ENCODE results near the gene PURB. TPM values are rescaled to one million over a fixed set of nuclear protein-coding genes. Genes with fewer than 3 reads are reported as not detected.
"Not testable (repeated sequence)": the region's sequence is repeated elsewhere in the genome, so short reads cannot be mapped to it uniquely, and the experiment has no call there.

The PURB gene
- total RNA-seq, 4 donors from 2014 or later: 35.0 to 54.3 (median 45.7) TPM

- no peak for ATAC-seq
- 0 to 5% methylated on average over 1 of the region's 1 CpG for WGBS, 2 donors (ENCODE audit: low coverage in 1 of 2)
- TF ChIP-seq CTCF (IDR thresholded peaks at IDR 0.05) (no peak), EP300 (IDR thresholded peaks at IDR 0.05) (no peak), POLR2AphosphoS5 (IDR thresholded peaks at IDR 0.05) (no peak), POLR2A (IDR thresholded peaks at IDR 0.05) (no peak)
- H3K27ac ChIP-seq: peak overlapping the region in 3 of 4 donors; percentile 13 to 50 (median 42)
- no peaks in the 10 kb centered on the region for H3K36me3 ChIP-seq
- peak overlapping the region; percentile 28 to 96 for H3K4me3 ChIP-seq
- no peaks in the 10 kb centered on the region for H3K9me3 ChIP-seq
- H3K27me3 ChIP-seq: no peaks in the 10 kb centered on the region
- peaks cover 18 to 86% (median 45%) of the 10 kb centered on the region in 3 donors for H3K4me1 ChIP-seq
These were observed 4.2 kb downstream of the PURB start for GRCh38 chr7:44881066-44881600.

GRCh38 chr7:44880317-44881018 lies 4.9 kb downstream of the PURB start:
- peak overlapping the region; percentile 19 to 96 for H3K4me3 ChIP-seq

GRCh38 chr7:44876393-44876792 lies 8.9 kb downstream of the PURB start:
- no peaks in the 10 kb centered on the region for H3K9me3 ChIP-seq
- TF ChIP-seq CTCF (IDR thresholded peaks at IDR 0.05) (no peak), POLR2AphosphoS5 (IDR thresholded peaks at IDR 0.05) (no peak), POLR2A (IDR thresholded peaks at IDR 0.05) (no peak), EP300 (IDR thresholded peaks at IDR 0.05) (no peak)
- H3K27me3 ChIP-seq: no peaks in the 10 kb centered on the region
- H3K4me1 ChIP-seq: peaks cover 12 to 49% (median 17%) of the 10 kb centered on the region in 3 donors
- no peak overlapping the region for H3K27ac ChIP-seq
- H3K4me3 ChIP-seq: no peak overlapping the region
- ATAC-seq: no peak
- no peaks in the 10 kb centered on the region for H3K36me3 ChIP-seq
- 63 to 85% methylated on average over 4 of the region's 4 CpGs for WGBS, 2 donors (ENCODE audit: low coverage in 1 of 2)

More at GRCh38 chr7:44880317-44881018, 4.9 kb downstream of the PURB start:
- TF ChIP-seq POLR2AphosphoS5 (IDR thresholded peaks at IDR 0.05): no peak
- no peak for TF ChIP-seq EP300 (IDR thresholded peaks at IDR 0.05)
- TF ChIP-seq CTCF (IDR thresholded peaks at IDR 0.05): no peak
- TF ChIP-seq POLR2A (IDR thresholded peaks at IDR 0.05): no peak
- Histone ChIP-seq H3K27me3 (no peaks in the 10 kb centered on the region), H3K9me3 (no peaks in the 10 kb centered on the region), H3K36me3 (no peaks in the 10 kb centered on the region), H3K4me1 (peaks cover 17 to 82% (median 45%) of the 10 kb centered on the region in 3 donors), H3K27ac (peak overlapping the region in 3 of 4 donors; percentile 3 to 33 (median 13))
- no peak for ATAC-seq
- WGBS, 2 donors (ENCODE audit: low coverage in 1 of 2): 8 to 23% methylated on average over 4 of the region's 4 CpGs

DNA sequence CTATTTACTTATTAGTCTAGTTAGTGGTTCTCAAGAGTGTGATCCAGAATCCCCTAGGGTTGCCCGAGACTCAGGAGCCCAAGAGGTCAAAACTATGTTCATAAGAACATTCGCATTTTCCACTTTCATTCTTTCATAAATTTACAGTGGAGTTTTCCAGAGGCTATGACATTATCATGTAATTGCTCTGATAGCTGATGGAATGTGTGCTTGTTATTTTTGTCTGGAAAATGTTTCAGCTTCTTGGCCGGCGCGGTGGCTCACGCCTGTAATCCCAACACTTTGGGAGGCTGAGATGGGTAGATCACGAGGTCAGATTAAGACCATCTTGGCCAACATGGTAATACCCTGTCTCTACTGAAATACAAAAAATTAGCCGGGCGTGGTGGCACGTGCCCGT lies 10.1 kb downstream of the PURB start:
- no peak for ATAC-seq
- no peak overlapping the region for H3K4me3 ChIP-seq
- H3K36me3 ChIP-seq: no peaks in the 10 kb centered on the region
- H3K27me3 ChIP-seq: no peaks in the 10 kb centered on the region
- no peak overlapping the region for H3K27ac ChIP-seq
- peaks cover 6 to 38% (median 7%) of the 10 kb centered on the region in 3 donors for H3K4me1 ChIP-seq
- TF ChIP-seq CTCF (IDR thresholded peaks at IDR 0.05) (no peak), EP300 (IDR thresholded peaks at IDR 0.05) (no peak), POLR2A (IDR thresholded peaks at IDR 0.05) (no peak), POLR2AphosphoS5 (IDR thresholded peaks at IDR 0.05) (no peak)
- no peaks in the 10 kb centered on the region for H3K9me3 ChIP-seq
- WGBS, 2 donors (ENCODE audit: low coverage in 1 of 2): 81 to 91% methylated on average over 8 to 11 of the region's 11 CpGs

DNA sequence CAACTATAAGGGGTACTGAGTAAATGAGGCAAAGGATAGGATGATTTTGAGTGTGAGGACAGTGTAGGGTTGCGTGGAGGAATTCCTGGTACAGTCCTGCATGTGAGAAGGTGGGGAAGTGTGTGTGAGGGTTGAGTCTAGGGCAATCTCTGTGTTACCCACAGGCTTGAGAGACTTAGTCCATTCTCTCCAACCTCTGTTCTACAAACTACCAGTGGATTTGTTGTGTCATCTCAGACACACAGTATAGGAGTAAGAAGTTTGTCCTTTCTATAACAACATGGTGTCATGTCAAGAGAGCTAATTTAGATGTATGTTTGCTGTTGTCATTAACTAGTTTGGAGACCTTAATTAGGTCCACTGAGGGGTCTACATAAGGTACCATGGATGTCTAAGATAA lies 12.5 kb downstream of the PURB start:
- 91 to 92% methylated on average over 1 of the region's 1 CpG for WGBS, 2 donors (ENCODE audit: low coverage in 1 of 2)
- no peak for TF ChIP-seq EP300 (IDR thresholded peaks at IDR 0.05)
- no peak for TF ChIP-seq POLR2AphosphoS5 (IDR thresholded peaks at IDR 0.05)
- TF ChIP-seq CTCF (IDR thresholded peaks at IDR 0.05): no peak
- no peak for TF ChIP-seq POLR2A (IDR thresholded peaks at IDR 0.05)
- Histone ChIP-seq H3K4me3 (no peak overlapping the region), H3K9me3 (no peaks in the 10 kb centered on the region), H3K36me3 (no peaks in the 10 kb centered on the region), H3K4me1 (peaks cover 0 to 16% (median 0%) of the 10 kb centered on the region in 3 donors), H3K27me3 (no peaks in the 10 kb centered on the region), H3K27ac (no peak overlapping the region)
- ATAC-seq: no peak

GRCh38 chr7:44871918-44872317 lies 13.4 kb downstream of the PURB start:
- not testable (repeated sequence) for H3K36me3 ChIP-seq, H3K27me3 ChIP-seq, H3K9me3 ChIP-seq, H3K4me3 ChIP-seq, H3K27ac ChIP-seq, ATAC-seq
- no CpG with 5 or more reads among the region's 23 CpGs for WGBS, 2 donors (ENCODE audit: low coverage in 1 of 2)
- H3K4me1 ChIP-seq: peaks cover 0 to 16% (median 0%) of the 10 kb centered on the region in 3 donors

DNA sequence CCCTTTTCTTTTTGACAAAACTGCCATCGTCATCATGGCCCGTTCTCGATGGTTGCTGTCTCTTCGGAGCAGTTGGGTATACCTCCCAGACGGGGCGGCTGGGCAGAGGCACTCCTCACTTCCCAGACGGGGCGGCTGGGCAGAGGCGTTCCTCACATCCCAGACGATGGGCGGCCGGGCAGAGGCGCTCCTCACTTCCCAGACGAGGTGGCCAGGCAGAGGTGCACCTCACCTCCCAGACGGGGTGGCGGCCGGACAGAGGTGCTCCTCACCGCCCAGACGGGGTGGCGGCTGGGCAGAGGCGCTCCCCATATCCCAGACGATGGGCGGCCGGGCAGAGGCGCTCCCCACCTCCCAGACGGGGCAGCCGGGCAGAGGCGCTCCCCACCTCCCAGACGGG lies 14.6 kb downstream of the PURB start:
- H3K27ac ChIP-seq, H3K9me3 ChIP-seq, H3K36me3 ChIP-seq, H3K27me3 ChIP-seq, ATAC-seq, H3K4me3 ChIP-seq: not testable (repeated sequence)
- WGBS, 2 donors (ENCODE audit: low coverage in 1 of 2): 86% methylated on average over 4 of the region's 29 CpGs; no CpG with 5 or more reads in 1 of the 2 donors
- peaks cover 0 to 11% (median 0%) of the 10 kb centered on the region in 3 donors for H3K4me1 ChIP-seq
